Measurements from ENCODE around the gene BTN2A1. TPM values are rescaled to one million over a fixed set of nuclear protein-coding genes. Genes with fewer than 3 reads are reported as not detected.
"Not testable (repeated sequence)": the region's sequence is repeated elsewhere in the genome, so short reads cannot be mapped to it uniquely, and the experiment has no call there.

The BTN2A1 gene
- polyA plus RNA-seq, 10 donors: 20.6 to 31.2 (median 25.7) TPM

DNA sequence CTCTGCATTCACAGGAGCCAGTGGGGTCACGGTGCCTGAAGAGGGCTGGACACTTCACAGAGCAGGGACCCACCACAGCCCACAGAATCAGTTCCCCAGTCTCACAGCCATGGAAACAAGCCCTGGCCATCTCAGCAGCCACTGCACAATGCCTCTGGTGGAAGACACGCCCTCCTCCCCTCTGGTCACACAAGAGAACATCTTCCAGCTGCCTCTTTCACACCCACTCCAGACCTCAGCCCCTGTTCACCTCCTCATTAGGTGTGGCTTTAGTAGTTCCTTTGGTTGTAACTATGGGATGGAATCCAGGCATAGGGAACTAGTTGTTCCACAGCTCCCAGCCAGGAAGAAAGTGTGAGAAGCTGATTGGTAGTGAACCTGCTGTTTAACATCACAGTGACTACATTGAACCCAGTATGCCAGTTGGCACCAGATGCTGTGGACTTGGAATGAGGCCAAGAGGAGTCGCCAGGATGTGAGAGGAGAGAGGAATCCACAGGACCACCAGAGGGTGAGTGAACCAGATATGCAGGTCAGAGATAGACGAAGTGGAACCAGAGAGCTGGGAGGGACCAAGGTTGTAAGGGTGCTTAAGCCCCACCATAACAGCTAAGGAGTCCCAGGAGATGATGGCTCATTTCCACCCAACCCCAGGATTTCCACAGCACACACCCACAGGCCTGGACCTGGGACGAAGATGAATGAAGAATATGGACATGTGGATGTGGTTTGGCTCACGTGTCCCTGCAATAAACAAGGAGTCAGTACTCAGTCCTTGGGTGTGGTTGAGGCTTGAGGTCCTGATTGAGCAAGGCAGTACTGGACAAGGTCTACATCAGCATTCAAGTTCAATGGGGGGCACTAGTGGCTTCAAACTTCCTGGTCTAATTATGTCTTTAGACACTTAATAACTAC, 26.2 kb upstream of the BTN2A1 start:
- DNase-seq: no peak

DNA sequence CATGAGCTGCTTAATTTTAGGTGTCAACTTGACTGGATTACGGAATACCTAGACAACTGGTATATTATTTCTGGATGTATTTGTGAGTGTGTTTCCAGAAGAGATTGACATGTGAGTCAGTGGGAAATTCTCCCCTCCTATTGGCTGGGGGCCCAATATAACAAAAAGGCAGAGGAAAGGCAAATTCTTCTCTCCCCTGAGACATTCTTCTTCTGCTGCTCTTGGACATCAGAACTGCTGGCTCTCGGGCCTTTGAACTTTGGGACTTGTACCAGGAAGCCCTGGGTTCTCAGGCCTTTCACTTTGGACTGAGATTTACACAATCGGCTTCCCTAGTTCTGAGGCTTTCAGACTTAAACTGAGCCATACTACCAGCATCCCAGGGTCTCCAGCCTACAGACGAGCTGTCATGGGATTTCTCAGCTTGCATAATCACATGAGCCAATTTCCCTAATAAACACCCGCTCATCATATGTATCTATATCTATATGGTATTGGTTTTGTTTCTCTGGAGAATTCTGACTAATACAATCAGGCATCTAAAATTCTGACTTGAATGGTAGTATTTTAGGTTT, 25.0 kb upstream of the BTN2A1 start:
- DNase-seq: peak in 1 of 3 donors; percentile 33

DNA sequence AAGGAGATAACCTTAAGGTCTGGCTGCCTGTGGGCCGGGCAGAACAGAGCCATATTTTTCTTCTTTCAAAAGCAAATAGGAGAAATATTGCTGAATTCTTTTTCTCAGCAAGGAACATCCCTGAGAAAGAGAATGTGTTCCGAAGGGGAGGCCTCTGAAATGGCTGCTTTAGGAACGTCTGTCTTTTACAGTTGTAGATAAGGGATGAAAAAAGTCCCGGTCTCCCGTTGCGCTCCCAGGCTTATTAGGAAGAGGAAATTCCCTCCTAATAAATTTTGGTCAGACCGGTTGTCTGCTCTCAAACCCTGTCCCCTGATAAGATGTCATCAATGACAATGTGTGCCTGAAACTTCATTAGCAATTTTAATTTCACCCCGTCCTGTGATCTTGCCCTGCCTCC, 24.1 kb upstream of the BTN2A1 start:
- not testable (repeated sequence) for DNase-seq

DNA sequence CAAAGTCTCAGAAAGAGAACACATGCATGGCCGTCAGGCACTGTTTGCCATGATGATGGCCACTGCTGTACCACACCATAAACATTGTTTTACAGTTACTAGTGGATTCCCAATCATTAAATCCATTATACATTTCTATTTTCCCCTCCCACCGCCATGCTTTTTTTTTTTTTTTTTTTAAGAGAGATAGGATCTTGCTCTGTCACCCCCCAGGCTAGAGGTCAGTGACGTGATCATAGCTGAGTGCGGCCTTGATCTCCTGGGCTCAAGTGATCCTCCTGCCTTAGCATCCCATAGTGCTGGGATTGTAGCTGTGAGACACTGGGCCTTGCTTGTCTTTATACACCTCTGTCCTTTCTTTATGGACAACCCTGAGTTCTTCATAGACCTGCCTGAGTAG, 21.7 kb upstream of the BTN2A1 start:
- no peak for DNase-seq

DNA sequence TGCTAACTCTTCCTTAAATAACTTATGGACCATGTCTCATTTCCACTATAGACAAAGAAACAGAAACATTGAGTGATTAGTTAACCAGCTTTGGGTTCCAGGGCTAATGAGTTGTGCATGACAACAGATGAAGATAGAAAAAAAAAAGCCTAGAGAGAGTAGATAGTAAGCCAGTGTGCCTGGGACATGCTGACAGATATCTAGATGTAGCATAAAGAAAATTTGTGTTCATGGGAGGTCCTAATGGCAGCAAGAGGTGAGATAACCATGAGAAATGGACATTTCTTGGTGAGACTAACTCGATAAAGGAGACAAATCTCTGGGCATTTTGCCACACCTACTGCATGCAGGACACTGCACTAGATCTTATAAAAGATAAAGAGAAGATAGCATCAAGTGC, 20.2 kb upstream of the BTN2A1 start:
- DNase-seq: no peak

DNA sequence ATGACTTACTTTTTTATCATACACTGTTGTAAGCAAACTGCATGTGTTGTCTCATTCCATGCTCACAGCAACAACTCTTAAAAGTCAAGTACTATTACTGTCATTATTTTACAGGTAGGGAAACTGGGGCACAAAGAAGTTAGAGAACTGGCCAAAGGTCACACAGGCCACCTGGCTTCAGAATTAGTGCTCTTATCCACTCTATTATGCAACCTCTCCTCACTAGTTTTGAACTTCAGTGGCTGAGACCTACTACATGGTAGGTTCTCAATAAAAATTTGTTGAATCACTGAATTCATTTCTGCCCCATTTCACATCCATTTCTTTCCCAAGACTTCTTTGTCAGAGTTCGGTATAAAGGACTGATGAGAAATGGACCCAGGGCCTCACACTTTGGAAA, 19.8 kb upstream of the BTN2A1 start:
- no peak for DNase-seq

DNA sequence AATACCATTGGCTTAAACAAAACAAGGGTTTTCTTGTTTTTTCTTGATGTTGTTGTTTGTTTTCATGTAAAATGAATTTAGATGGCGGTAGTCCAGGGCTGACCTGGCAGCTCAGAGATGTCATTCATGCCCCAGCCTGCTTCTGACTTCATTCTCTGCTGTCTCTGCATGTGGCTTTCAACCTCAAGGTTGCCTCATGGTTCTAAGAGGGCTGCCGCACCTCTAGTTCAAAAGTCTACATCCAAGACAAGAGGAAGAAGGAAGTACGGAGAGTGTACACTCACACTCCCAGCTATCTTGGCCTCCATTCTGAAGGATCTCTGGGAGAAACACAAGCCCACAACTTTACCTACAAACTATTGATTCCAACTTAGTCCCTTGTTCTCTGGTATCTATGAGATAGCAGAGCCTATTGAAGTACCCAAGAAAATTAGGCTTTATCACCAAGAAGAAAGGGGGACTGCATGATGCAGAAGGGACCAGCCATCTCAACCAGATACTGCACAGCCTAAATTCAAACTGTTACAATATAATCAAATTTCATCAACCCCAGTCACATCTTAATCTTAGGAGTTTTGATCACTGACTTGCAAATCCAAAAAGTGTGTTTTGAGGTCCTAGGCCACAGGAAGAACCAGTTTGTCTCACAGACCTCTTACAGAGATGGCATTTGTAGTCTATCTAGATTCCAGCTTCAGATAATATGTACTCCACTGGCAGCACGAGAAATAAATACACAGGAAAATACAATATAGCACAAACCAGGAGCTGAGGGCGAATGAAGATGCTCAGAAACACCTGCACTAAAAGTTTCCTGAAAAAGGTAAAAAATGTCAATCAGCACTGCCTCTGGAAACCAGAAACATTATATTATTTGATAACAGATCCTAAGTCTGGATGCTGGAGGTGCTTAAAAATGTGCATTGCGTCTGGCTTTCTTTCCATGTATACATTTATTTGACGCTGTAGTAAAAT, 18.3 kb upstream of the BTN2A1 start:
- DNase-seq: peak in 1 of 3 donors; percentile 8

DNA sequence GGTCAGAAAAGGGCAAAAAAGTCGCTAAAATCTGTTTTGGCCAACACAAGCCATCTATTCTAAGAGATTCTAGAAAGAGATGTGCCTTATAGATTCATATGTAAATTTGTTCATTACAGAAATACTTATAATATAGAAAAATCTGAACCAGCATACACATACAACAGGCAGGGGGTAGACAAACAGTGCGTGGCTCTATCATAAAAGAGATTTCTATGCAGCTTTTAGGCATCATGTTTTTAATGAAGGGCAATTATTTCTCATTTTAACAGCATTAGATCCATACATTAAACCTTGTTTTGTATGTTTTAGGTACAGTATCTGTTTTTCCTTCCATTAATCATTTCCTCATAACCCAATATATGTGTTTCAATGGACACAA, 16.8 kb upstream of the BTN2A1 start:
- DNase-seq: no peak

DNA sequence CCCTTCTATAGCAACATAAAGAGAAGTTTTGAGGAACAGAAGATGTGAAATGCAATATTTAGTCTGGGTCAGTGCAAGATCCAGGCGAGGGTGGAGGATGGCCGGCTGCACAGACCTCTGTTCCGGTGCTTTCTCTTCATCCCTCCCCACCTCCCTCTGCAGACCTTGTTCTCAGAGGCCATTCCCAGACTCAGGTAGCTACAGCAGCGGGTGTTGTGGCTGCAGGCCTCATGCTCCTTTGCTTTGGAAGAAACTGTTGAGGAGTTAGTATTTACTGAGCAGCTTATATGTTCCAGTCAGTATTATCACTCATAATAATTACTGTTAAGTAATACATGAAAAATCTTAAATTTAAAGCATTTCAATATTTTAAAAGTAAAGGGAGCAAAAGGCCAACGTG, 15.8 kb upstream of the BTN2A1 start:
- no peak for DNase-seq

DNA sequence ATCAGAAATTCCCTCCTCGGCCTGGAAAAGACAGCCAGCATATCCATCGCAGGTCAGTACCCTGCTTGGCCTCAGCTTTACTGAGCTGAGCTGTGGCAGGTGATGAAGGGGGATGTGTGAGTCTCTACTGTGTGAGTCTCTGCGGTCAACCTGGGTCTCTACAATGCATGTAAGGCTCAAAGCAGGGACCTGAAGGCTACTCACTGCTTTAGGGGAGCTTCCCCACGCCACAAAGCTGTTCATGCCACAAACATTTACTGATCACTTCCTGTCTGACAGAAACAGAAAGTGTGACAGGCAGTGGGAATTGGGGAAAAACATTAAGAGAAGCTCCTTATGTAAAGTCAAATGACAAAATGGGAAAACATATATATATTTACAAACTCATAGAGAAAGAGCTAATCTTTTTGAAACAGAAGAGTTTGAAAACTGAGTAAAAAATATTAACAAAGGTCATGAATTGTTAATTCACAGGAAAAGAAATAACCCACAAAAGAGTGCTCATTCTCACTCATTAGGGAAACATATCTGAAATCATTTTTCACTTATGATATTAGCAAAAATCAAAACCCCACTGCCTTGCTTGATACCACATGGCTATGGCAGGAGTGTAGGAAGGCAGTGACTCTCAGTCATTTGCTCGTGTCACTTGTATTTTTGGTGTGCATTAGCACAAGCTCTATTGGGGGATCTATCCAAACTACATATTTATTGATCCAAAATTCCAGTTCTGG, 11.7 kb upstream of the BTN2A1 start:
- no peak for DNase-seq

DNA sequence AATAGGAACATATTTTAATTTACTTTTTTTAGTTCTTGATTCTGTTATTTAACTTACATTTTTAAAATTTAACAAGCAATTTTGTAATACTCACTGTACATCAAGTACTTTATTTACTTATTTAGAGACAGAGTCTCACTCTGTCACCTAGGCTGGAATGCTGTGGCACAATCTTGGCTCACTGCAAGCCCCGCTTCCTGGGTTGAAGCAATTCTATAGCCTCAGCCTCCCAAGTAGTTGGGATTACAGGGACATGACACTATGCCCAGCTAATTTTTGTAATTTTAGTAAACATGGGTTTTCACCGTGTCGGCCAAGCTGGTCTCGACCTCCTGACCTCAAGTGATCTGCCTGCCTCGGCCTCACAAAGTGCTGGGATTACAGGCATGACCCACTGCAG, 10.5 kb upstream of the BTN2A1 start:
- DNase-seq: no peak

DNA sequence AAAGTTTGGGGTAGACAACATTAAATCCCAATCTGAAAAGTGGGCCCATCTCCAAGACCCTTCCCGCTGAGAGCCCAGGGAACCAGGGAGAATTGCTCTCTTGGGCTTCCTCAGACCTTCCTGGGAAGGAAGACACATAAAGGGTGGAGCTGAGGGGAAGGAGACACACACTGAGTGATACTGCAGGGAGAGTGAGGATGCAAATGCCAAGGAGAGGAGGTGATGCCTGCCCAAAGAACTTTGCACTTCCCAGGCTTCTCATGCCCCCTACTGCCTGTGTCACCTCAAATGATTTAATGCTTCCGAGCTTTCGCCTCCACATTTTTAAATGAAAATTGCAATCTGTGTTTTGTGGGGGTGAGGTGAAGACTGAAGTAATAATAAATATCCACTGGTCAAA, 7.5 kb upstream of the BTN2A1 start:
- no peak for DNase-seq

DNA sequence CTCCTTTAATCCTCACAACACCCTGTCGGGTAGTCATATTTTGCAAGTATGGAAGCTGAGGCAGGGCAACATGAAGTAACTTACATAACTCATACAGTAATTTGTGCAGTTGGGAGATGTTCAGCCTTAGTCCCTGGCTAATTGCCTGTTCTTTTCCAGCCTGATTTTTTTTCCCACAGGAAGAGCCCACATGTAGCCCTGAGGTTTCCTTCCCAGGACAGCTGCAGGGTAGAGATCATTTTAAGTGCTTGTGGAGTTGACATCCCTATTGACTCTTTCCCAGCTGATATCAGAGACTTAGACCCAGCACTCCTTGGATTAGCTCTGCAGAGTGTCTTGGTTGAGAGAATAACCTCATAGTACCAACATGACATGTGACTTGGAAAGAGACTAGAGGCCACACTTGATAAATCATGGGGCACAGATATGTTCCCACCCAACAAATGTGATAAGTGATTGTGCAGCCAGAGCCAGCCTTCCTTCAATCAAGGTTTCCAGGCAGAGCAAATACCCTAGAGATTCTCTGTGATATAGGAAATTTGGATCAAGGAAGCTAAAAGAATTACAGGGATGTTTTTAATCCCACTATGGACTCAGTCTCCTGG, 5.0 kb upstream of the BTN2A1 start:
- DNase-seq: no peak

DNA sequence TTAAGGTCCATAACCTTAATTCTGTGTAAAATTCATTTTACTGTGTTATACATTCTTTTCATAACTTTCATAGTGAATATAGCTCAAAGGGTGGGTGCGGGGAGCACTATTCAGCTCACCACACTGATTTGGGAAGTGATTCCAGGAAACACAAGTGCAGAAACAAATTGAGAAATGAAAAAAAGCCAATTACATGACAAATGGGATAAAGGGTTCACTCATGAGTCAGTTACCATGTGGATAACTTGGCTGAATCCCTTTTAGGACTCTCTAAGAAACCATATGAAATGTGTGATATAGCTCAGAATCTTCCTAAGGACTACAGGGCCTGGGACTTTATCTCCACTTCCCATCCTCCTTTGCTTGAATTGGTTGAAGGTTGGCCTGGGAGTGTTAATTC, 3.1 kb upstream of the BTN2A1 start:
- no peak for DNase-seq

DNA sequence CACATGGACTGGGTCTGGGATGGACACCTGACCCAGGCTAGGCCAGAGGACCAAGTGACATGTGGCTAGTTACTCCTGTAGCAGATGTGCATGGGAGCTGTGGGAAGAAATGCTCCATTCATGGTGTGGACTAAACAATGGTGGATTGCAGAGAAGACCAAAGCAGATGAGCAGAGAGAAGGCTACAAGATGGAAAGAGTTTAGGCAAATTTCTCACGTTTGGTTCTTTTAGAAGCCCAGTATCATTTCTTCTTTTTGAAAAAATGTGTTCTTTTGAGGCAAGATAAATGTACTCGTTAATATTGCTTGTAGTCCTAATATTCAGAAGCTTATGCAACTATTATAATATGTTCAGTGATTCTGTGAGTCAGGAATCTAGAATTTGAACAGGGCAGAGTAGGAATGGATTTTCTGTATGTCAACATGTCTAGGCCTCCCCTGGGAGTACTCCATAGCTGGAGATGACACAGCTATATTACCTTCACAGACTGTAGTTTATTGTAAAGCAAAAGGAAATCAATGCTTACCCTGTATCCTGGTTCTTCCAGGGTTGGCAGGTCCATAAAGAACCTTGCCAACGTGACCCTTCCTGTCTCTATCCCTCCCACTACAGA, 2.3 kb upstream of the BTN2A1 start:
- no peak for DNase-seq

DNA sequence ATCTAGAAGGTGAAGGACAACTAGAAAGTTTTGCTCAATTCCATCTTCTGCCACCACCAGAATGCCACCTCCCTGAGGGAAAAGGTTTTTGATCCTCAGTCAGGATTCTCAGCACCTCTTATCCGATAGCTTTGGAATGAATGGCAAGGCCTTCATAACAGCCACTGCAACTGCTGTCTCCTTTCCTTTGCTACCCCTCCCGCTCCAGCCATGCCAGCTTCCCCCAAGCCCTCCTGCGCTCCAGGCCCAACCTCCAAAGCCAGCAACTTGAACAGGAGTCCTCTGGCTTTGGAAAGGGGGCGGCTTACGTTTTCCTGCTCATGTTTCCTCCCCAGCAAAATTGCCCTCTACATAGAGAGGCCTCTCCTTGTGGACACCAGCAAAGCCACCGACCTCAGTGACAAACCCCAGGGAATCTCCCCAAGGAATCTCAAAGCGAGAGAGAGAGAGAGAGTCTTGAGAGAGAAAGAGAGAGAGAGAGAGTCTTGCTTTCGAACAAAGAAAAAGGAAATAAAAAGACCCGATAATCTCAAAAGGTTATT, 420 bp upstream of the BTN2A1 start:
- no peak for DNase-seq

DNA sequence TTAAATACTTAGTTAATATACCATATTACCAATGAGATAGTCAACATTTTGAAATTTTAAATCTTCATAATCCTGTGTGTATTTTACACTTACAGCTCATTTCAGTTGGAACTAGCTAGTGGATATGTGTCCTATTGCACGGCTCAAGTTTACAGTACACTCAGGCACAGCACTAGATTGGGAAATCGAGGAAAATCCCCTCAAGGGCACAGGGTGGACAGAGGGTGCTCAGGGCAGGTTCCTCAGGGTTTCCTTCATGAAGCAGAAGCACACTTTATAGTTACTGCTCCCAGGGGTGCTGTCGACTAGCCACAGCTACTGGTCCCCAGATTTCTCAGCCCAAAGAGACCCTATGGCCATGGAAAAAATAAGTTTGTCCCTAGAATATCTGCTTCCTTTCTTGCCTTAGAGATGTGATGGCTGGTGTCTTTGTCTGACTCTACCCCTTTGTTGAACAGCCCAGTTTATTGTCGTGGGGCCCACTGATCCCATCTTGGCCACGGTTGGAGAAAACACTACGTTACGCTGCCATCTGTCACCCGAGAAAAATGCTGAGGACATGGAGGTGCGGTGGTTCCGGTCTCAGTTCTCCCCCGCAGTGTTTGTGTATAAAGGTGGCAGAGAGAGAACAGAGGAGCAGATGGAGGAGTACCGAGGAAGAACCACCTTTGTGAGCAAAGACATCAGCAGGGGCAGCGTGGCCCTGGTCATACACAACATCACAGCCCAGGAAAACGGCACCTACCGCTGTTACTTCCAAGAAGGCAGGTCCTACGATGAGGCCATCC, 1.5 kb downstream of the BTN2A1 start:
- DNase-seq: no peak

DNA sequence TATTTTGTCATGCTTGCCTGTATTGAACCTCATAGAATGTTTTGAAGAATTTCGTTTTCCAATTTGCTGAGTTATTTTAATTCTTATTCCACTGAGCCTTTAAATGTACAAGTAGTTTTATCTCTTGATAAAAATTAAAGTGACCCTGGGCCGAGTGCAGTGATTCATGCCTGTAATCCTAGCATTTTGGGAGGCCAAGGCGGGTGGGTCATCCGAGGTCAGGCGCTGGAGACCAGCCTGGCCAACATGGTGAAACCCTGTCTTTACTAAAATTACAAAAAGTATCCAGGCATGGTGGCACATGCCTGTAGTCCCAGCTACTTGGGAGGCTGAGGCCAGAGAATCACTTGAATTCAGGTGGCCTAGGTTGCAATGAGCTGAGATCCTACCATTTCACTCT, 3.6 kb downstream of the BTN2A1 start:
- DNase-seq: not testable (repeated sequence)

DNA sequence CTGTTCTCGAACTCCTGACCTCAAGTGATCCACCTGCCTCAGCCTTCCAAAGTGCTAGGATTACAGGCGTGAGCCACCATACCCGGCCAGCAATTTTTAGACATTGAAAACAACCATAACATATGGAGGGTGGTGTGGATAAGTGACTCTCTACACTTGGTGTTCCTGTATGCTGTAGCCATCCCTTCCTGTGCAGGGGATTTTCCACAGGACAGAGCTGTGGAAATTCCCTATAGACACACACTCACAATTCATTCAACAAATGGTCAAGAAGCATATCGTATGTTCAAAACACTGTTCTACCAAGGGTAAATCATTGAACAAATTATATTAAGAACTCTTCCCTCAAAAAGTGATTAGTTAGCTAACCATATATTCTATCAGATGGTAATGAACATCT, 6.3 kb downstream of the BTN2A1 start:
- no peak for DNase-seq
